ENCODE measurements around the gene MRPL30. TPM values are rescaled to one million over a fixed set of nuclear protein-coding genes. Genes with fewer than 3 reads are reported as not detected.

Gene MRPL30
- total RNA-seq, 2 experiments from 2014 or later = 28.8 to 30.9 TPM

DNA sequence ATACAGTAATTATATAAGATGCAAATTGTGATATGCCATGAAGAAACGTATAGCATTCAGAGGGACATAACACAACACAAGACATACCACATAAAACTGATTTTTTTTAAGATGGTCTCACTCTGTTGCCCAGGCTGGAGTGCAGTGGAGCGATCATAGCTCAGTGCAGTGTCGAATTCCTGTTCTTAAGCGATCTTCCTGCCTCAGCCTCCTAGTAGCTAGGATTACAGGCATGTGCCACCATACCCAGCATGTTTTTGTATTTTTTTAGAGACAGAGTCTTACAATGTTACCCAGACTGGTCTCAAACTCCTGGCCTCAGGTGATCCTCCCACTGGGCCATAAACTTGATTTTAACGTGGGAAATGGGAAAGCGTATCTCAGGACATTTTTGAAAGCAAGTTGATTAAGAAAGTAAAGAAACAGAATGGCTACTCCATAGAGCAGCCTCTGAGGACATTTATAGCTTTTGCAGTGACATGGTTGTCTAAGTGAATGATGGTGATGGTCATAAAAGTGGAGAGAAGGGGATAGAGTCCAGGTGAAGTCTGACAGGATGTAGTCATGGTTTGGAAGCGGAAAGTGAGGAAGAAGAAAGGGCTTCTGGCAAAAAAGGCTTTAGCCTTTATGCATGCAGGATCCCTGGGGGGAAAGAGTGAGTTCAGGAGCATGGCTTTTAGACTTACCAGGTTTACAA, 28.6 kb upstream of the MRPL30 start:
- H4K20me1 ChIP-seq (ENCODE audit: insufficient read depth, low read length) = no peaks in the 10 kb centered on the region
- H3K79me2 ChIP-seq (ENCODE audit: insufficient read depth, low read depth, low read length) = peaks cover 8% of the 10 kb centered on the region; the same call in 1 of the 2 replicates
- no peak overlapping the region for H3K27ac ChIP-seq (ENCODE audit: low read depth, low read length, poor library complexity, severe bottlenecking)
- no peaks in the 10 kb centered on the region for H3K9me2 ChIP-seq (ENCODE audit: insufficient read depth, low read length)
- peaks cover 10% of the 10 kb centered on the region for H3K36me3 ChIP-seq (ENCODE audit: insufficient read depth, low read length)
- intact Hi-C loops (cut with micrococcal nuclease; ENCODE audit: unreplicated experiment) = no loop called here
- H3K4me2 ChIP-seq (ENCODE audit: low read length) = no peak overlapping the region
- BruUV-seq (replicated peaks) = no TSS peak
- no peak for TF ChIP-seq EZH2phosphoT487 (IDR thresholded peaks at IDR 0.05; ENCODE audit: borderline replicate concordance, low read depth, low read length)
- TF ChIP-seq, protein P1, sequence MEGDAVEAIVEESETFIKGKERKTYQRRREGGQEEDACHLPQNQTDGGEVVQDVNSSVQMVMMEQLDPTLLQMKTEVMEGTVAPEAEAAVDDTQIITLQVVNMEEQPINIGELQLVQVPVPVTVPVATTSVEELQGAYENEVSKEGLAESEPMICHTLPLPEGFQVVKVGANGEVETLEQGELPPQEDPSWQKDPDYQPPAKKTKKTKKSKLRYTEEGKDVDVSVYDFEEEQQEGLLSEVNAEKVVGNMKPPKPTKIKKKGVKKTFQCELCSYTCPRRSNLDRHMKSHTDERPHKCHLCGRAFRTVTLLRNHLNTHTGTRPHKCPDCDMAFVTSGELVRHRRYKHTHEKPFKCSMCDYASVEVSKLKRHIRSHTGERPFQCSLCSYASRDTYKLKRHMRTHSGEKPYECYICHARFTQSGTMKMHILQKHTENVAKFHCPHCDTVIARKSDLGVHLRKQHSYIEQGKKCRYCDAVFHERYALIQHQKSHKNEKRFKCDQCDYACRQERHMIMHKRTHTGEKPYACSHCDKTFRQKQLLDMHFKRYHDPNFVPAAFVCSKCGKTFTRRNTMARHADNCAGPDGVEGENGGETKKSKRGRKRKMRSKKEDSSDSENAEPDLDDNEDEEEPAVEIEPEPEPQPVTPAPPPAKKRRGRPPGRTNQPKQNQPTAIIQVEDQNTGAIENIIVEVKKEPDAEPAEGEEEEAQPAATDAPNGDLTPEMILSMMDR (conservative IDR thresholded peaks at IDR 0.05; ENCODE audit: low read length) = no peak
- CTCF ChIA-PET (ENCODE audit: unreplicated experiment) = no interaction called here
- no peaks in the 10 kb centered on the region for H3K9me3 ChIP-seq (ENCODE audit: low read length)
- peaks cover 21% of the 10 kb centered on the region for H3K4me1 ChIP-seq (ENCODE audit: insufficient read depth, low read length, poor library complexity, severe bottlenecking)
- DNase-seq (ENCODE audit: low spot score) = no peak
- POLR2A ChIA-PET = no interaction called here
- no peak overlapping the region for H2AFZ ChIP-seq (ENCODE audit: low read length)
- no peak overlapping the region for H3K4me3 ChIP-seq (ENCODE audit: low read depth, low read length, poor library complexity, severe bottlenecking)

DNA sequence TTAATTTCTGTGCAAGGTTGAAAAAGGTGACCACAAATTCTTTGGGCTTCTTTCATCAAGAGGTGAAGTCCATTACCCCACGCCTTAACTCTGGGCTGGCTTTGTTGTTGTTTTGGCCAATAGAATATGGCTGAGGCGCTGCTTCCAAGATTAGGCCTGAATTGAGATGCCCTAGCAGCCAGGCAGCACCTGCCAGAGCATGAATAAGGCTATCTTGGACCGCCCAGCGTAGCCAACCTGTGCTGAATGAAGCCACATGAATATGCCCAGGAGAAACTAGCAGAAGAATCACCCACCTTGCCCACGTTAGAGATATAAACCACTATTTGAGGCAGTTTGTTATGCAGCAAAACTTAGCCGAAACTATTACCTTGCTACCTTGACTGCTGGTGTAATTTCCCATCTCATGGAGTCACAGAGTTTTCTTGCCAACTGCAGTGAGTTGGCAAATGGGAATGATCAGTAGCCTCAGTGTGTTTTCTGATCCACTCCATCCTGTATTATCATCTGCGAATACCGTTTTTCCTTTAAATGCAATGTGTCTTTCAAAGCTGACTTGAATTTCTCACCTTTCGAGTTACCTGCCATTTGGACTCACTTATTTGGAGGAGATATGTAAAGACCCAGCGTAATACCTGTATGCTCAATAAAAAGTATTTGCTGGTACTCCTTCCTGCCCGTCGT, 26.9 kb upstream of the MRPL30 start:
- ChIA-PET POLR2A (interaction anchor here (1.0 to 2.2 kb wide), 2 partner anchors 12 to 13 kb away, joined by 3 to 12 read pairs; partner anchors contain the start of gene C2orf15), CTCF (ENCODE audit: unreplicated experiment) (interaction anchor here (0.5 kb wide), 1 partner anchor 1934 kb away, joined by 3 read pairs; no protein-coding TSS in a partner anchor)
- no peak for DNase-seq (ENCODE audit: low spot score)
- Histone ChIP-seq H3K36me3 (ENCODE audit: insufficient read depth, low read length) (peaks cover 12% of the 10 kb centered on the region), H4K20me1 (ENCODE audit: insufficient read depth, low read length) (no peaks in the 10 kb centered on the region), H3K79me2 (ENCODE audit: insufficient read depth, low read depth, low read length) (peaks cover 8% of the 10 kb centered on the region; the same call in 1 of the 2 replicates), H2AFZ (ENCODE audit: low read length) (peak overlapping the region; percentile 82), H3K4me2 (ENCODE audit: low read length) (peak overlapping the region; percentile 88), H3K9me2 (ENCODE audit: insufficient read depth, low read length) (no peaks in the 10 kb centered on the region), H3K4me1 (ENCODE audit: insufficient read depth, low read length, poor library complexity, severe bottlenecking) (peaks cover 21% of the 10 kb centered on the region), H3K9me3 (ENCODE audit: low read length) (no peaks in the 10 kb centered on the region), H3K27ac (ENCODE audit: low read depth, low read length, poor library complexity, severe bottlenecking) (peak overlapping the region; percentile 13), H3K4me3 (ENCODE audit: low read depth, low read length, poor library complexity, severe bottlenecking) (peak overlapping the region; percentile 75)
- BruUV-seq (replicated peaks) = TSS peak; percentile 74
- intact Hi-C loops (cut with micrococcal nuclease; ENCODE audit: unreplicated experiment) = loop anchor here (2.0 kb wide), 3 partner anchors 13 to 183 kb away; partner anchors contain the start of genes C2orf15, EIF5B, MITD1 and MRPL30
- no peak for TF ChIP-seq EZH2phosphoT487 (IDR thresholded peaks at IDR 0.05; ENCODE audit: borderline replicate concordance, low read depth, low read length)

DNA sequence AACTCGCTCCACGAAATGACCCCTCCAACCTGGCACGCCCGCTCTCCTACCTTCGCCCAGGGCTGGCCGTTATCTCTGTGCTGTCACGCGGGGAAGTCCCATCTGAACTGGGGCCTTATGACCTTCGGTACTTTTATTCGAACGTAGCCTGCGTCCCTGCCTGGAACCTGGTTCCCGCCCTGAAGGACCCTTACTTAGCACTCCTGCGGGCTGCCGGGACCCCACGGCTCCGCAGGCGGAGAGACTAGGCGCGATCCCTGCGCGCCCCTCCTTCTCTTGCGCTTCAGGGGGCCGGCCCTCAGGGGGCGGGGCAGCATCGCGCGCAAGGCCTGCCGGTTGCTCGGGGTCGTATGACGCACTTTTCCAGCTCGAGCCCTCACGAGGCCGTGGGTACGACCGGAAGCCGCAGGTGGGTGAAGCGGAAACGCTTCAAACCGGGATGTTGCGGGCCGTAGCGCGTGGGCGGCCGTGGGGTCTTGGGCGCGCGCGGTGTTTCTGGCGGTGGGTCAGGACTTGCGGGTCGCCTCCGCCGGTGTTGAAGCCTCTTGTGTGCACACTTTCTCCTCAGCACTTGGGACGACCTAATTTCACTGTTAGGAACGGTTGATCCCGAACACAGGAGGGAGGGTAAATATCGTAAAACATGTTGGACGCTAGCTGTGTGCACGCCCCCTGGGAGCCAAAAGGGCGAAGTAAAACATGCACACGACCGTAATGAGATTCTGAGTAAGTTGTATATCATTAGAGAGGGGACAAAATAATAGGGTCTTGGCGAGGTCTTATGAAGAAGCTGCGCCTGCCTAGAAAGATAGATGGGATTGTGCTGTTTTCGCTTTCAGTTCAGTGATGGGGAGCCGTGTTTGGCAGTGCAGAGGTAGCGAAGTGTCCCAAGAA, 26.1 kb upstream of the MRPL30 start, which contains the start of the genes LIPT1 and TSGA10:
LIPT1 (plus strand) TSS at position 325 of the 894 bp plus-strand sequence. CDS start 6,991 bp downstream, outside the sequence.
TSGA10 (minus strand) TSS at position 300 of the 894 bp plus-strand sequence. CDS start 45,503 bp downstream, outside the sequence.
- no peak for TF ChIP-seq EZH2phosphoT487 (IDR thresholded peaks at IDR 0.05; ENCODE audit: borderline replicate concordance, low read depth, low read length)
- TF ChIP-seq, protein P1 (conservative IDR thresholded peaks at IDR 0.05; ENCODE audit: low read length) = peak; percentile 53; the same call in 1 of the 2 replicates
- ChIA-PET POLR2A (interaction anchor here (1.5 to 2.2 kb wide), 3 partner anchors 11 to 26 kb away, joined by 3 to 12 read pairs (median 8); partner anchors contain the start of genes C2orf15, MITD1 and MRPL30), CTCF (ENCODE audit: unreplicated experiment) (no interaction called here)
- Histone ChIP-seq H3K36me3 (ENCODE audit: insufficient read depth, low read length) (peaks cover 12% of the 10 kb centered on the region), H4K20me1 (ENCODE audit: insufficient read depth, low read length) (no peaks in the 10 kb centered on the region), H3K4me2 (ENCODE audit: low read length) (peak within 1 kb of the TSS; percentile 88), H3K4me1 (ENCODE audit: insufficient read depth, low read length, poor library complexity, severe bottlenecking) (peaks cover 21% of the 10 kb centered on the region), H3K9me3 (ENCODE audit: low read length) (no peaks in the 10 kb centered on the region), H3K79me2 (ENCODE audit: insufficient read depth, low read depth, low read length) (peaks cover 8% of the 10 kb centered on the region; the same call in 1 of the 2 replicates), H3K4me3 (ENCODE audit: low read depth, low read length, poor library complexity, severe bottlenecking) (peak within 1 kb of the TSS; percentile 75), H3K27ac (ENCODE audit: low read depth, low read length, poor library complexity, severe bottlenecking) (peak within 1 kb of the TSS; percentile 70), H2AFZ (ENCODE audit: low read length) (peak within 1 kb of the TSS; percentile 82), H3K9me2 (ENCODE audit: insufficient read depth, low read length) (no peaks in the 10 kb centered on the region)
- BruUV-seq (replicated peaks) = TSS peak; percentile 82
- peak; percentile 95 for DNase-seq (ENCODE audit: low spot score)
- intact Hi-C loops (cut with micrococcal nuclease; ENCODE audit: unreplicated experiment) = loop anchor here (1.0 to 2.0 kb wide), 4 partner anchors 14 to 335 kb away; partner anchors contain the start of genes C2orf15, EIF5B, MITD1 and MRPL30

All from OCI-LY7 (cell line).